Measurements from ENCODE around the gene ATG2A. TPM values are rescaled to one million over a fixed set of nuclear protein-coding genes. Genes with fewer than 3 reads are reported as not detected.

The ATG2A gene
- polyA plus RNA-seq, 1 donor (not counting 4 experiments of a cell fraction or from before 2014, with no cell fraction given): 2.4 TPM

DNA sequence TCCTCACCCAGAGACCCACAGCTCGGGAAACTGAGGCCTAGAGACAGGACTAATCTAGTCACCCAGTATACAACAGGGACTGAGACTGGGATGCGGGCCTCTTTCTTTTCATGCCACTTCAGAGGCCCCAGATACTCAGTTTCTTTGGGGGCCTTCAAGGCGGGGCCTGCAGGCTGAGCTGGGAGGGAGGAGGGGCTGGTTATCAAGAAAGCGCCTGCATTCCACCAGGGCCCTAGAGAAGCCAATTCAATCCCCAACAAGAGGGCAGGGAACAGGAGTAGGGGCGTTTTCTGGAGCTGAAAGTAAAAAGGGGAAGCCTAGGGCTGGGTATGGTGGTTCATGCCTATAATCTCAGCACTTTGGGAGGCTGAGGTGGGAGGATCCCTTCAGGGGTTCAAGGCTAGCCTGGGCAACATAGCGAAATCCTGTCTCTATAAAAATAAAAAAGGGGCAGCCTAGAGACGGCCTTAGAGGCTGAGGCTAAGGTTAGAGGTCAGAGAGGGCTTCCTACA, 1.6 kb downstream of the ATG2A start:
- no peaks in the 10 kb centered on the region for H3K9me1 ChIP-seq (ENCODE audit: control insufficient read depth, extremely low read depth, insufficient read depth, low read length)
- H3K79me2 ChIP-seq (ENCODE audit: control insufficient read depth, insufficient read depth, low read length): peaks cover 14% of the 10 kb centered on the region
- no peak overlapping the region for H2AFZ ChIP-seq (ENCODE audit: control insufficient read depth, low read length)
- TF ChIP-seq EZH2 (IDR thresholded peaks at IDR 0.05; ENCODE audit: low read length): no peak
- TF ChIP-seq, protein P1, sequence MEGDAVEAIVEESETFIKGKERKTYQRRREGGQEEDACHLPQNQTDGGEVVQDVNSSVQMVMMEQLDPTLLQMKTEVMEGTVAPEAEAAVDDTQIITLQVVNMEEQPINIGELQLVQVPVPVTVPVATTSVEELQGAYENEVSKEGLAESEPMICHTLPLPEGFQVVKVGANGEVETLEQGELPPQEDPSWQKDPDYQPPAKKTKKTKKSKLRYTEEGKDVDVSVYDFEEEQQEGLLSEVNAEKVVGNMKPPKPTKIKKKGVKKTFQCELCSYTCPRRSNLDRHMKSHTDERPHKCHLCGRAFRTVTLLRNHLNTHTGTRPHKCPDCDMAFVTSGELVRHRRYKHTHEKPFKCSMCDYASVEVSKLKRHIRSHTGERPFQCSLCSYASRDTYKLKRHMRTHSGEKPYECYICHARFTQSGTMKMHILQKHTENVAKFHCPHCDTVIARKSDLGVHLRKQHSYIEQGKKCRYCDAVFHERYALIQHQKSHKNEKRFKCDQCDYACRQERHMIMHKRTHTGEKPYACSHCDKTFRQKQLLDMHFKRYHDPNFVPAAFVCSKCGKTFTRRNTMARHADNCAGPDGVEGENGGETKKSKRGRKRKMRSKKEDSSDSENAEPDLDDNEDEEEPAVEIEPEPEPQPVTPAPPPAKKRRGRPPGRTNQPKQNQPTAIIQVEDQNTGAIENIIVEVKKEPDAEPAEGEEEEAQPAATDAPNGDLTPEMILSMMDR (optimal IDR thresholded peaks at IDR 0.05 in 1 of 3, IDR thresholded peaks at IDR 0.05 in 1 of 3, conservative IDR thresholded peaks at IDR 0.05 in 1 of 3; ENCODE audit: extremely low read depth in 1 of 3, insufficient read depth in 2 of 3, low read length in 3 of 3): no peak
- H3K4me2 ChIP-seq (ENCODE audit: control insufficient read depth, extremely low read depth, insufficient read depth, low read depth, low read length): peak overlapping the region; percentile 96
- DNase-seq (ENCODE audit: low read depth, low spot score): no peak
- H4K20me1 ChIP-seq (ENCODE audit: control insufficient read depth, extremely low read depth, insufficient read depth, low read length): no peaks in the 10 kb centered on the region
- H3K27ac ChIP-seq (ENCODE audit: control insufficient read depth, insufficient read depth, low read length): peak overlapping the region; percentile 80
- dilution Hi-C loops (cut with MboI; ENCODE audit: extremely low pct_ligation_motif_present, low sequenced_read_pairs): no loop called here
- no peak for FAIRE-seq
- H3K9ac ChIP-seq (ENCODE audit: control insufficient read depth, extremely low read depth, insufficient read depth, low read length): peak overlapping the region; percentile 95
- peaks cover 13% of the 10 kb centered on the region for H3K4me1 ChIP-seq (ENCODE audit: control insufficient read depth, extremely low read depth, insufficient read depth, low read length)
- no peaks in the 10 kb centered on the region for H3K9me3 ChIP-seq (ENCODE audit: control insufficient read depth, low read depth, low read length)
- peaks cover 8 to 30% of the 10 kb centered on the region in 2 experiments for H3K36me3 ChIP-seq (ENCODE audit: control insufficient read depth in 2 of 2, extremely low read depth in 1 of 2, insufficient read depth in 2 of 2, low read length in 2 of 2)
- peak overlapping the region; percentile 71 to 83 (median 76) for H3K4me3 ChIP-seq (ENCODE audit: control insufficient read depth in 2 of 3, extremely low read depth in 1 of 3, insufficient read depth in 2 of 3, low read depth in 1 of 3, low read length in 3 of 3)
- no peaks in the 10 kb centered on the region for H3K27me3 ChIP-seq (ENCODE audit: control insufficient read depth, extremely low read depth, insufficient read depth, low read length)

DNA sequence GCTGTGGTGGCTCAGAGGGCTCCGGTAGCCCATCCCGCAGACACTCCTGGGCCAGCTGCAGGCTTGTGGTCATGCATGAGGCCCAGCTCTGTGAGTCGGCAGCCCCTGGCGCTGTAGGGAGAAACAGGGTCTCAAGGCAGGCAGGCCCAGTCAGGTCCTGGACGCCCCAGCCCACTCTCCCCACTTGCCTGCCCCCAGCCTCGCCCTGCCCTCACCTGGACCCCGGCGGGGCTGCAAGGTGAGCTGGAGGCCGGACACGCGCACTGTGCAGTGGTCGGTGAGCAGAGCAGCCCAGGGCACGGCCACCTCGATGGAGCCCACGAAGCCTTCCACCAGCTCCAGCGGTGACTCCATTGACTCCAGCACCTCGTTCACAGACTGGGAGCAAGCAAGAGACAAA, 2.9 kb downstream of the ATG2A start:
- no peak for FAIRE-seq

More for the DNA sequence above, 2.9 kb downstream of the ATG2A start:
- H3K79me2 ChIP-seq (ENCODE audit: control insufficient read depth, insufficient read depth, low read length): peaks cover 14% of the 10 kb centered on the region
- no peaks in the 10 kb centered on the region for H3K27me3 ChIP-seq (ENCODE audit: control insufficient read depth, extremely low read depth, insufficient read depth, low read length)
- no peak overlapping the region for H3K9ac ChIP-seq (ENCODE audit: control insufficient read depth, extremely low read depth, insufficient read depth, low read length)
- no peaks in the 10 kb centered on the region for H4K20me1 ChIP-seq (ENCODE audit: control insufficient read depth, extremely low read depth, insufficient read depth, low read length)
- no peak for DNase-seq (ENCODE audit: low read depth, low spot score)
- peaks cover 13% of the 10 kb centered on the region for H3K4me1 ChIP-seq (ENCODE audit: control insufficient read depth, extremely low read depth, insufficient read depth, low read length)
- dilution Hi-C loops (cut with MboI; ENCODE audit: extremely low pct_ligation_motif_present, low sequenced_read_pairs): no loop called here
- no peak overlapping the region for H3K27ac ChIP-seq (ENCODE audit: control insufficient read depth, insufficient read depth, low read length)
- H3K4me2 ChIP-seq (ENCODE audit: control insufficient read depth, extremely low read depth, insufficient read depth, low read depth, low read length): no peak overlapping the region
- no peak overlapping the region for H3K4me3 ChIP-seq (ENCODE audit: control insufficient read depth in 2 of 3, extremely low read depth in 1 of 3, insufficient read depth in 2 of 3, low read depth in 1 of 3, low read length in 3 of 3)
- no peak for TF ChIP-seq EZH2 (IDR thresholded peaks at IDR 0.05; ENCODE audit: low read length)
- TF ChIP-seq, protein P1 (optimal IDR thresholded peaks at IDR 0.05 in 1 of 3, IDR thresholded peaks at IDR 0.05 in 1 of 3, conservative IDR thresholded peaks at IDR 0.05 in 1 of 3; ENCODE audit: extremely low read depth in 1 of 3, insufficient read depth in 2 of 3, low read length in 3 of 3): no peak
- H2AFZ ChIP-seq (ENCODE audit: control insufficient read depth, low read length): no peak overlapping the region
- H3K36me3 ChIP-seq (ENCODE audit: control insufficient read depth in 2 of 2, extremely low read depth in 1 of 2, insufficient read depth in 2 of 2, low read length in 2 of 2): peaks cover 12 to 35% of the 10 kb centered on the region in 2 experiments
- no peaks in the 10 kb centered on the region for H3K9me1 ChIP-seq (ENCODE audit: control insufficient read depth, extremely low read depth, insufficient read depth, low read length)
- H3K9me3 ChIP-seq (ENCODE audit: control insufficient read depth, low read depth, low read length): no peaks in the 10 kb centered on the region

All from keratinocyte (primary cell).